Stimulated activated CD4-positive, alpha-beta T cell treated with anti-CD3 and anti-CD28 coated beads, Interleukin-2, amount 100 ng/mL, for 24 hours (primary cell): Measurements from ENCODE around the gene ATPAF2.

Experiments used
- DNase-seq, 2 donors: peaks; one replicate each; pipeline ENCODE4 v3.0.0-alpha.2; 2020

Gene ATPAF2

GRCh38 chr17:18038149-18038850, 668 bp downstream of the ATPAF2 start:
- peak; percentile 8 to 43 for DNase-seq

- DNase-seq, result no peak
Observed at GRCh38 chr17:18037486-18037885, 1.5 kb downstream of the ATPAF2 start.

GRCh38 chr17:18035704-18036103, 3.3 kb downstream of the ATPAF2 start:
- DNase-seq, result no peak

GRCh38 chr17:18033442-18034099, 5.4 kb downstream of the ATPAF2 start:
- peak; percentile 32 to 55 for DNase-seq

GRCh38 chr17:18031955-18032354, 7.0 kb downstream of the ATPAF2 start:
- DNase-seq, result no peak

- DNase-seq, result no peak
Observed at GRCh38 chr17:18028952-18029540, 9.9 kb downstream of the ATPAF2 start.

- DNase-seq, result no peak
Observed at GRCh38 chr17:18028114-18028951, 10.6 kb downstream of the ATPAF2 start.

- no peak for DNase-seq
Observed at GRCh38 chr17:18027280-18027679, 11.7 kb downstream of the ATPAF2 start.

GRCh38 chr17:18025945-18026776, 12.8 kb downstream of the ATPAF2 start:
- no peak for DNase-seq

GRCh38 chr17:18025241-18025944, 13.6 kb downstream of the ATPAF2 start:
- peak; percentile 26 to 33 for DNase-seq

- no peak for DNase-seq
Observed at GRCh38 chr17:18021372-18021771, 17.6 kb downstream of the ATPAF2 start.

- no peak for DNase-seq
Observed at GRCh38 chr17:18020971-18021370, 18.0 kb downstream of the ATPAF2 start.

- DNase-seq, result no peak
Observed at GRCh38 chr17:18019838-18020154, 19.2 kb downstream of the ATPAF2 start.

- no peak for DNase-seq
Observed at GRCh38 chr17:18018411-18018921, 20.5 kb downstream of the ATPAF2 start.

GRCh38 chr17:18017958-18018357, 21.0 kb downstream of the ATPAF2 start:
- DNase-seq, result no peak

- no peak for DNase-seq
Observed at GRCh38 chr17:18016426-18016825, 22.5 kb downstream of the ATPAF2 start.

GRCh38 chr17:18015593-18015992, 23.4 kb downstream of the ATPAF2 start:
- no peak for DNase-seq

GRCh38 chr17:18014006-18014405, 25.0 kb downstream of the ATPAF2 start:
- no peak for DNase-seq

GRCh38 chr17:18011286-18011685, 27.7 kb downstream of the ATPAF2 start:
- DNase-seq, result no peak

- DNase-seq, result no peak
Observed at GRCh38 chr17:18009609-18010420, 29.2 kb downstream of the ATPAF2 start.
